GM12878 (cell line): ENCODE results near the gene SLC34A3. TPM values are rescaled to one million over a fixed set of nuclear protein-coding genes. Genes with fewer than 3 reads are reported as not detected.

Experiments used
- ATAC-seq: fragments of 200-7000 bp; cut with Tn5 transposase; 3 replicates; pipeline ENCODE4 v1.9.1; 2020; ENCODE audit warnings: mild to moderate bottlenecking, moderate library complexity
- BruUV-seq: library from RNA; stranded (reverse); fragments of 400-500 nt; replicated peaks from 2 replicates; lab custom pipeline; 2021; lab: Mats Ljungman, UMichigan
- CTCF ChIA-PET: fragments of 300-600 bp; sonication (Branson Sonifier 250); formaldehyde crosslinking; extraction: SDS; loops from one replicate; lab custom pipeline; 2021; ENCODE audit warnings: inconsistent platforms; lab: Yijun Ruan, JAX
- POLR2A ChIA-PET: fragments of 350-600 bp; formaldehyde crosslinking; extraction: SDS; loops from one replicate; lab custom pipeline; 2021; ENCODE audit warnings: inconsistent platforms; lab: Charles Lee
- RAD21 ChIA-PET: fragments of 300-600 bp; sonication (Branson Sonifier 250); formaldehyde crosslinking; loops from one replicate; lab custom pipeline; 2023; ENCODE audit warnings: antibody characterized with exemption; ENCODE audit not compliant: unreplicated experiment; lab: Charles Lee
- SMC1A ChIA-PET: fragments of 300-600 bp; sonication (Branson Sonifier 250); formaldehyde crosslinking; loops from one replicate; lab custom pipeline; 2023; ENCODE audit not compliant: unreplicated experiment, uncharacterized antibody; lab: Charles Lee
- DNase-seq: peaks from one replicate; pipeline ENCODE4 v3.0.0-alpha.2; 2011; ENCODE audit warnings: low read depth, low spot score
- FAIRE-seq: peaks from 3 replicates; lab custom pipeline; 2011; peaks lifted over from hg19 to GRCh38; lab: Jason Lieb, UNC
- H2AFZ ChIP-seq: 2 replicates; pipeline ENCODE4 v1.6.0; 2011; ENCODE audit warnings: low read depth, low read length, control low read depth; ENCODE audit not compliant: control insufficient read depth
- H3K27ac ChIP-seq: 2 replicates; pipeline ENCODE4 v1.5.1; 2011; ENCODE audit warnings: control low read depth; ENCODE audit not compliant: control insufficient read depth, insufficient read depth
- H3K27me3 ChIP-seq, 2 experiments: replicated peaks in 1 of 2; 2 replicates each; pipeline versions ENCODE4 v1.6.0 to v1.6.1; 2011; ENCODE audit warnings: low read length in 1 of 2; ENCODE audit not compliant: control insufficient read depth in 2 of 2, insufficient read depth in 2 of 2
- H3K36me3 ChIP-seq, 2 experiments: 2 replicates each; pipeline ENCODE4 v1.5.1; 2011; ENCODE audit warnings: low read length in 1 of 2; ENCODE audit not compliant: control insufficient read depth in 2 of 2, insufficient read depth in 2 of 2
- H3K4me1 ChIP-seq: 2 replicates; pipeline ENCODE4 v1.6.1; 2011; ENCODE audit warnings: mild to moderate bottlenecking, low read length, moderate library complexity, mixed read lengths; ENCODE audit not compliant: control insufficient read depth, insufficient read depth
- H3K4me2 ChIP-seq: 2 replicates; pipeline ENCODE4 v1.6.0; 2011; ENCODE audit warnings: control low read depth; ENCODE audit not compliant: control insufficient read depth, insufficient read depth
- H3K4me3 ChIP-seq: fragments of 200-600 bp; sonication (generic); 2 replicates; pipeline ENCODE4 v1.5.1; 2016
- H3K79me2 ChIP-seq: 2 replicates; pipeline ENCODE4 v1.6.0; 2011; ENCODE audit warnings: low read length; ENCODE audit not compliant: control insufficient read depth, insufficient read depth
- H3K9ac ChIP-seq: 2 replicates; pipeline ENCODE4 v1.8.0; 2011; ENCODE audit warnings: low read length, control low read depth, mixed read lengths; ENCODE audit not compliant: control insufficient read depth, insufficient read depth
- H3K9me3 ChIP-seq: replicated peaks from 3 replicates; pipeline ENCODE4 v1.5.1; 2011; ENCODE audit warnings: mild to moderate bottlenecking, low read length; ENCODE audit not compliant: control insufficient read depth, insufficient read depth
- H4K20me1 ChIP-seq: 2 replicates; pipeline ENCODE4 v1.6.0; 2011; ENCODE audit not compliant: control insufficient read depth, insufficient read depth
- ATF3 ChIP-seq: IDR thresholded peaks from 2 replicates; pipeline ENCODE4 v1.6.1; 2011; ENCODE audit warnings: low read depth, mild to moderate bottlenecking, low read length, moderate library complexity, borderline replicate concordance; ENCODE audit errors: extremely low read depth
- BCL11A ChIP-seq: IDR thresholded peaks from 2 replicates; pipeline ENCODE4 v1.6.1; 2011; ENCODE audit warnings: low read depth, low read length
- CBX5 ChIP-seq: sonication (generic); IDR thresholded peaks from 2 replicates; pipeline ENCODE4 v1.6.1; 2016; ENCODE audit warnings: low read depth, moderate library complexity, mild to moderate bottlenecking, inconsistent platforms
- ELK1 ChIP-seq: IDR thresholded peaks from 2 replicates; pipeline ENCODE4 v1.6.1; 2012; ENCODE audit warnings: low read depth, low read length, improper control_type of control experiment
- GABPA ChIP-seq: IDR thresholded peaks from 2 replicates; pipeline ENCODE4 v1.6.1; 2014; ENCODE audit warnings: antibody characterized with exemption, low read depth, mild to moderate bottlenecking, inconsistent platforms
- GATAD2B ChIP-seq: fragments of 450-650 bp; conservative IDR thresholded peaks from 2 replicates; pipeline ENCODE4 v1.6.1; 2017; ENCODE audit warnings: low read depth, mild to moderate bottlenecking, moderate library complexity
- KDM1A ChIP-seq: fragments of 200-600 bp; sonication (generic); IDR thresholded peaks from 2 replicates; pipeline ENCODE4 v1.6.1; 2016; ENCODE audit warnings: borderline replicate concordance
- LARP7 ChIP-seq: fragments of 450-650 bp; IDR thresholded peaks from 2 replicates; pipeline ENCODE4 v1.6.1; 2017; ENCODE audit warnings: mild to moderate bottlenecking
- PKNOX1 ChIP-seq: fragments of 450-650 bp; IDR thresholded peaks from 2 replicates; pipeline ENCODE4 v1.6.1; 2016; ENCODE audit warnings: mild to moderate bottlenecking
- POLR2AphosphoS2 ChIP-seq: IDR thresholded peaks from 2 replicates; pipeline ENCODE4 v1.6.1; 2011; ENCODE audit warnings: low read depth, mild to moderate bottlenecking, low read length, improper control_type of control experiment, moderate library complexity
- REST ChIP-seq: IDR thresholded peaks from 2 replicates; pipeline ENCODE4 v1.6.1; 2012; ENCODE audit warnings: mild to moderate bottlenecking, low read depth, low read length
- SMAD1 ChIP-seq: fragments of 450-650 bp; IDR thresholded peaks from 2 replicates; pipeline ENCODE4 v1.6.1; 2018; ENCODE audit warnings: mild to moderate bottlenecking, low read depth; ENCODE audit not compliant: partially characterized antibody
- SP1 ChIP-seq: IDR thresholded peaks from one replicate; pipeline ENCODE4 v1.6.1; 2011; ENCODE audit warnings: low read depth, low read length
- SUPT20H ChIP-seq: IDR thresholded peaks from 2 replicates; pipeline ENCODE4 v1.6.1; 2011; ENCODE audit warnings: low read depth, mild to moderate bottlenecking, low read length, moderate library complexity, borderline replicate concordance; ENCODE audit not compliant: control insufficient read depth
- USF1 ChIP-seq: IDR thresholded peaks from 2 replicates; pipeline ENCODE4 v1.6.1; 2011; ENCODE audit warnings: borderline replicate concordance, low read depth, mild to moderate bottlenecking, moderate library complexity, mixed read lengths, low read length; ENCODE audit not compliant: insufficient read depth; ENCODE audit errors: extremely low read length
- WRNIP1 ChIP-seq: IDR thresholded peaks from 2 replicates; pipeline ENCODE4 v1.6.1; 2011; ENCODE audit warnings: low read depth, low read length, improper control_type of control experiment, borderline replicate concordance
- YBX1 ChIP-seq: fragments of 450-650 bp; IDR thresholded peaks from 2 replicates; pipeline ENCODE4 v1.6.1; 2016; ENCODE audit warnings: antibody characterized with exemption
- ZNF24 ChIP-seq: fragments of 450-650 bp; IDR thresholded peaks from 2 replicates; pipeline ENCODE4 v1.6.1; 2017; ENCODE audit warnings: antibody characterized with exemption, mild to moderate bottlenecking
- WGBS: methylation state at CpG from one replicate; pipeline ENCODE4 v1.1.6; 2016; ENCODE audit warnings: low lambda C conversion rate; ENCODE audit not compliant: insufficient replicate concordance, insufficient coverage; ENCODE audit errors: missing lambda C conversion rate; 5-methylcytosine and 5-hydroxymethylcytosine counted together
- in situ Hi-C: fragments of 300-500 bp; cut with MboI; formaldehyde crosslinking; loops from 9 replicates; pipeline ENCODE4 v1.14.3; 2018; ENCODE audit warnings: mixed read lengths
- intact Hi-C: fragments of 100-400 bp; cut with micrococcal nuclease; formaldehyde crosslinking; loops from one replicate; pipeline ENCODE4 v1.14.2; 2022; ENCODE audit not compliant: unreplicated experiment
- polyA plus RNA-seq, 11 experiments: library from polyadenylated mRNA; depleted of rRNA in 4 of 11; unstranded in 6 of 11; stranded (reverse) in 5 of 11; fragments of >200 nt; fragmentation: Nextera tagmentation in 4 of 11; fragmentation: Illumina TruSeq in 1 of 11; extraction: Ambion mirVana in 4 of 11; extraction: Trizol in 1 of 11; gene quantifications; 1 replicate in 1 of 11; 2 replicates in 10 of 11; pipeline versions ENCODE4 v1.2.1 to v1.2.3, GENCODE V29; 2011 to 2016; ENCODE audit warnings: inconsistent platforms in 2 of 11, missing spikeins in 2 of 11, low read depth in 1 of 11
- total RNA-seq, 4 experiments: library from RNA; depleted of rRNA in 3 of 4; stranded (reverse); fragments of >200 nt in 3 of 4; fragmentation: Illumina TruSeq in 1 of 4; extraction: Trizol in 1 of 4; gene quantifications; 2 replicates each; pipeline versions ENCODE4 v1.2.1 to v1.2.3, GENCODE V29; 2013 to 2021

SLC34A3 gene
- total and polyA plus RNA-seq, 10 of the 15 experiments (the other 5 are each of a cell fraction or from before 2014, with no cell fraction given) = not detected

- WGBS = 97% methylated on average over 7 of the region's 10 CpGs
- in situ Hi-C loops (no loop called here), intact Hi-C loops (no loop called here)
- no TSS peak for BruUV-seq
- peaks cover 5 to 11% of the 10 kb centered on the region in 2 experiments for H3K36me3 ChIP-seq
- FAIRE-seq (no peak), ATAC-seq (no peak), DNase-seq (no peak)
- peaks cover 5% of the 10 kb centered on the region for H3K4me1 ChIP-seq
- H4K20me1 ChIP-seq = no peaks in the 10 kb centered on the region
- SMC1A ChIA-PET = interaction anchor here (1.4 kb wide), 1 partner anchor 74 kb away, joined by 3 read pairs; no protein-coding TSS in a partner anchor
- RAD21 ChIA-PET = interaction anchor here (1.6 to 1.7 kb wide), 2 partner anchors 24 to 27 kb away, joined by 4 to 6 read pairs; no protein-coding TSS in a partner anchor
- no peak overlapping the region for H3K4me2 ChIP-seq
- no peaks in the 10 kb centered on the region for H3K27me3 ChIP-seq
- TF ChIP-seq YBX1 = no peak
- no peak for TF ChIP-seq PKNOX1
- no peak for TF ChIP-seq REST
- no peak for TF ChIP-seq SUPT20H
- no peak for TF ChIP-seq LARP7
- TF ChIP-seq KDM1A = no peak
- TF ChIP-seq WRNIP1 = no peak
- no peak for TF ChIP-seq ELK1
- TF ChIP-seq SP1 = no peak
- no peak for TF ChIP-seq ZNF24
- TF ChIP-seq BCL11A = no peak
- TF ChIP-seq USF1 = no peak
- TF ChIP-seq SMAD1 = no peak
- TF ChIP-seq GATAD2B = no peak
- TF ChIP-seq ATF3 = no peak
- no peak for TF ChIP-seq CBX5
- TF ChIP-seq POLR2AphosphoS2 = no peak
- TF ChIP-seq GABPA = no peak
- H3K4me3 ChIP-seq = no peak overlapping the region
- H3K9ac ChIP-seq = no peak overlapping the region
- no peak overlapping the region for H2AFZ ChIP-seq
- H3K27ac ChIP-seq = no peak overlapping the region
- no peaks in the 10 kb centered on the region for H3K79me2 ChIP-seq
- CTCF ChIA-PET = no interaction called here
- no peaks in the 10 kb centered on the region for H3K9me3 ChIP-seq
- POLR2A ChIA-PET = no interaction called here
Measured at GRCh38 chr9:137263506-137263905, 32.8 kb downstream of the SLC34A3 start.
